ENCODE data around the gene TIMM44. TPM values are rescaled to one million over a fixed set of nuclear protein-coding genes. Genes with fewer than 3 reads are reported as not detected.

The TIMM44 gene
- polyA plus RNA-seq, 1 donor: 49.1 TPM

DNA sequence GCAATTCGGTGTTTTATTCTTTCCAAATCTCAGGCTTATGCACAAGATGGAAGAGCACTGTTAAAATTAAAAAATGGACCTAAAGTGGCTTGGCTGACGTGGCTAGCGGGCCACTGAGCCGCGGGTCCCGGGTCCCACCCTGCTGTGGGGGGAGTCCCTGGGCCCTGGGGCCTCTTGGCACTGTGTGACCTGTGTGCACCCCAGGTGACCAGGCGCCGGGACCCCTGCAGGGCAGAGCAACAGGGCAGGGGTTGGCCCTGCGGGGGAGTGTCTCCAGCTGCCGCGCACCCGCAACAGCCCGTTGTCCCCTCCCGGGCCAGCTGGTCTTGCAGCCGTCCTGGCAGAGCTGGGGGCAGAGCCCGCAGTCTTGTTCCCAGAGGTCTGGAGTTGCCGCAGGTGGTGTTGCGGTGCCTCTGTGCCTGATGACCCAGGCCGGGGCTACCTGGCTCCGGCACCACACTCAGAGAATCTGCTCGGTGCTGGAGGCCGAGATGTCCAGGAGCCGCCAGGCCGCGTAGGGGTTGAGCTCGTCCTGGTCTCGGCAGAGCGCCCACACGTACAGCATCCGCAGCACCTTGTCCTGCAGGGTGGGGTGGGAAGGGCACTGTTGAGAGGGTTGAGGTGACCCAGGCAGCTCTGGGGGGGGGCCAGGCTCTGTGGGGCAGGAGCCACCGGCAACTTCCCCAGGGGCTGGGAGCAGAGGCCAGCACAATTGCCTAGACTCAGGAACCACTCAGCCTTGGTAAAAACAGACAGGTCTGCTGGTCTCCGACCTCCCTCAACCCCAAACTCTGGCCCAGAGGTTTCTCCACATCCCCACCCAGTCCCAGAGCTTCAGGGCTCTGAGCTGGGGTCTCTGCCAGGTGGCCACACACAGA lies 16.5 kb downstream of the TIMM44 start:
- no peak for DNase-seq
- H3K36me3 ChIP-seq (ENCODE audit: control insufficient read depth, insufficient read depth, low read length): peaks cover 33% of the 10 kb centered on the region
- no peak overlapping the region for H3K4me3 ChIP-seq (ENCODE audit: low read length)
- peaks cover 4% of the 10 kb centered on the region for H3K4me1 ChIP-seq (ENCODE audit: control insufficient read depth, insufficient read depth, low read length)
- H3K27ac ChIP-seq (ENCODE audit: low read length): no peak overlapping the region
- H3K27me3 ChIP-seq (ENCODE audit: control insufficient read depth, insufficient read depth, low read length): no peaks in the 10 kb centered on the region
- peaks cover 3% of the 10 kb centered on the region for H3K9me3 ChIP-seq (ENCODE audit: control insufficient read depth, low read depth, low read length)
- no CpG with 5 or more reads among the region's 32 CpGs for WGBS (ENCODE audit: insufficient coverage, low lambda C conversion rate)

DNA sequence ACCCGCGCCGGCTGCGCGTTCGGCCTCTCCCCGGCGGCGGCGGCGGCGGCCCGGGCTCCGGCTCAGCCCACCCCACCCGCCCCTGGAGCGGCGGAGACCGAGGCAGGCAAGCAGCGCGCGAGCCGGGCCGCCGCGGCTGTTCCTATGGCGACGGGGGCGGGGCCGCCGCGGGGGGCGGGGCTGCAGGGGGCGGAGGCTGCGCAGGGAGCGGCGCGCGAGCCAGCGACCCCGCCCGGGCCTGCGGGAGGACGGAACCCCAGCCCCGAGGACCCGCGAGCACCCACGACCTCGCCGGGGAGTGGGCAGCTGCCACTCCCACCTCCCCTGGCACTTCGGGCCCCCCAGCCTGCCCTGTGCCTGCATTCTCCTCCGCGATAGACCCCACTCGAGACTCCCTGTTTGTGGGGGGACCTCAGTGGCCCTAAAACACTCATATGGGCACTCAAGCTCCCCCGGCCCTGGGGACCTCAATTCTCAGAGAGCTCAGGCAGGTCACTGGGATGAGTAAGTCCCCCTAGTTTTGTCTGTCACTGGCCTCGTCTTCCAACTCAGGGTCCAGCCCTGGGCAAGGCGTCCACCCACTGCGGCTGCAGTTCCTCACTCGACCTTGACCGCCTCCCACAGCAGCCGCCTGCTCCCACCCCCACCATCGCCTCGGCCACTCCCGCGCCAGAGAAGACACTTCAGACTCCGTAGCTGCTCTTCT lies 17.3 kb downstream of the TIMM44 start, which contains the start of gene CTXN1:
CTXN1 (minus strand) TSS at position 115 of the 706 bp plus-strand sequence. CDS start 597 bp downstream, outside the sequence.
- H3K36me3 ChIP-seq (ENCODE audit: control insufficient read depth, insufficient read depth, low read length): peaks cover 27% of the 10 kb centered on the region
- no CpG with 5 or more reads among the region's 65 CpGs for WGBS (ENCODE audit: insufficient coverage, low lambda C conversion rate)
- H3K27ac ChIP-seq (ENCODE audit: low read length): no peak within 1 kb of the TSS
- H3K27me3 ChIP-seq (ENCODE audit: control insufficient read depth, insufficient read depth, low read length): no peaks in the 10 kb centered on the region
- peak within 1 kb of the TSS; percentile 48 for H3K4me3 ChIP-seq (ENCODE audit: low read length)
- peaks cover 3% of the 10 kb centered on the region for H3K9me3 ChIP-seq (ENCODE audit: control insufficient read depth, low read depth, low read length)
- no peak for DNase-seq
- peaks cover 8% of the 10 kb centered on the region for H3K4me1 ChIP-seq (ENCODE audit: control insufficient read depth, insufficient read depth, low read length)

DNA sequence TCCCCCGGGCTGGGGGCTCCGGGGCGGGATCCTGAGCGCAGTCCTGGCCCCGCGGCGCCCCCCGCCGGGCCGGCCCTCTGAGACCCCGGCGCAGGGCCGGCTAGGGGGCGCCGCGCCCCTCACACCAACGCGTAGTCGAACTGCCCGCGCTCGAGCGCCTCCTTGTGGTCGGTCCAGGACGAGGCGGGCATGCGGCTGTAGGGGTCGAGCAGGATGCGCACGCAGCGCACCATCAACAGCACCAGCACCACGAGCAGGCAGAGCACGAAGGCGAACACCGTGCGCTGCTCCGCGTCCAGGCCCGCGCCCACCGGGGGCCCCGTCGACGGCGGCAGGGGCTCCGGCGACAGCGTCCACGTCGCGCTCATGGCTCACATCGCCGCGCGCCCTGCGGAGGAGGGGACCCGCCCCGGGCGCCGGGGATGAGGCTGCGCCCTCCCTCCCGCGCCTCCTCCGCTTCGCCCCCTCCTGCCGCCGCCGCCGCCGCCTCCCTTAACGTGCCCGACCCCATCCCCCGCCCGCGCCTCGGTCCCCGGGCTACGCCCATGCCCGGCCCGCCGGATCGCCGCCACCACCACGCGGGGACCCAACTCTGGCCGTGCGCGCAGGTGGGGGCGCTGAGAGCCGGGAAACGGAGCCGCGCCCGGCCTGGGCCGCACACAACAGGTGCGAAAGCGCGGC lies 18.2 kb downstream of the TIMM44 start:
- peaks cover 11% of the 10 kb centered on the region for H3K4me1 ChIP-seq (ENCODE audit: control insufficient read depth, insufficient read depth, low read length)
- H3K36me3 ChIP-seq (ENCODE audit: control insufficient read depth, insufficient read depth, low read length): peaks cover 20% of the 10 kb centered on the region
- no peak overlapping the region for H3K4me3 ChIP-seq (ENCODE audit: low read length)
- WGBS (ENCODE audit: insufficient coverage, low lambda C conversion rate): no CpG with 5 or more reads among the region's 98 CpGs
- peaks cover 3% of the 10 kb centered on the region for H3K9me3 ChIP-seq (ENCODE audit: control insufficient read depth, low read depth, low read length)
- no peaks in the 10 kb centered on the region for H3K27me3 ChIP-seq (ENCODE audit: control insufficient read depth, insufficient read depth, low read length)
- no peak overlapping the region for H3K27ac ChIP-seq (ENCODE audit: low read length)
- DNase-seq: peak; percentile 55 to 75

DNA sequence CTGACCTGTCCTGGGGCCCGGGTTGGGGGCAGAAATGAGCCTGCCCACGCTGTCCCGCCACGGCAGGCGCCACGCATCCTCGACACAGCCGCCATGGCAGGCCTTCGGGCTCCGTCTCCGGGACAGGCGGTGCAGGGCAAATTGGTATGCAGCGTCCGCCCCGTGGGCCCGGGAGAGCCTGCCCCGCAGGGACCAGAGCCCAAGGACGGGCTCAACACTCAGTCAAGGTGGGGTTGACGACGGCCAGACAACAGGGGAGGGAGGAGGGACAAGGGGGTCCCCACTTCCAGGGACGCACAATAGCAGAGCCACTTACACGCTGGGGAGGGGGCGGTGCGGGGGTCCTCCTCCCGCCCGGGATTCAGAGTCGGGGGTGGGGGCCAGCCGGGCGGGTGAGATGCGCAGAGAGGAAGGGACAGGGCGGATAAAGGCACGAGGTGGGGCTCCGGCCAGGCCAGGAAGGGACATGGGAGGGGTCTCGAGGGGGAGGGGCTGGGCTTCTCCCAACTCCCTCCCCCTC lies 18.8 kb downstream of the TIMM44 start:
- Histone ChIP-seq H3K4me1 (ENCODE audit: control insufficient read depth, insufficient read depth, low read length) (peaks cover 14% of the 10 kb centered on the region), H3K4me3 (ENCODE audit: low read length) (no peak overlapping the region), H3K27me3 (ENCODE audit: control insufficient read depth, insufficient read depth, low read length) (peaks cover 2% of the 10 kb centered on the region), H3K36me3 (ENCODE audit: control insufficient read depth, insufficient read depth, low read length) (peaks cover 20% of the 10 kb centered on the region), H3K9me3 (ENCODE audit: control insufficient read depth, low read depth, low read length) (peaks cover 3% of the 10 kb centered on the region), H3K27ac (ENCODE audit: low read length) (no peak overlapping the region)
- DNase-seq: no peak
- WGBS (ENCODE audit: insufficient coverage, low lambda C conversion rate): 93% methylated on average over 6 of the region's 34 CpGs

DNA sequence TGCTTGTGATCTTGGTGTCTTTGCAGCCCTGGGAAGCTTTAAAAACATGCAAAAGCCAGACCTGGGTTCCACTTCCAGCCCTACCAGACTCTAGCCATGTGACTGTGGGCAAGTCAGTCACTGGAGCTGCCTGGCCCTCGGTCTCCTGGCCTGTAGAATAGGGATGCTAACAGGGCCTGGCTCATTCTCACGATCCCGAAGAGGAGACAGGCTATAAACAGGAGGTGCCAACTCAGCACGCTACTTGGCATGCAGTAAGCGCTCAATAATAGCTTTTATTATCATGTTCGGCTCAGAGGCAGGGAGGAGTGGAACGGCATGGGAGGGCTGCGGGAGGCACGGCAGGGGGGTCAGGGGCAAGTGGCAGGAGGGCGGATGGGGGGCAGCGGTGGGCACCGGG lies 19.2 kb downstream of the TIMM44 start:
- Histone ChIP-seq H3K27ac (ENCODE audit: low read length) (no peak overlapping the region), H3K36me3 (ENCODE audit: control insufficient read depth, insufficient read depth, low read length) (peaks cover 20% of the 10 kb centered on the region), H3K9me3 (ENCODE audit: control insufficient read depth, low read depth, low read length) (peaks cover 3% of the 10 kb centered on the region), H3K4me1 (ENCODE audit: control insufficient read depth, insufficient read depth, low read length) (peaks cover 18% of the 10 kb centered on the region), H3K27me3 (ENCODE audit: control insufficient read depth, insufficient read depth, low read length) (peaks cover 7% of the 10 kb centered on the region), H3K4me3 (ENCODE audit: low read length) (no peak overlapping the region)
- DNase-seq: no peak
- no CpG with 5 or more reads among the region's 12 CpGs for WGBS (ENCODE audit: insufficient coverage, low lambda C conversion rate)

DNA sequence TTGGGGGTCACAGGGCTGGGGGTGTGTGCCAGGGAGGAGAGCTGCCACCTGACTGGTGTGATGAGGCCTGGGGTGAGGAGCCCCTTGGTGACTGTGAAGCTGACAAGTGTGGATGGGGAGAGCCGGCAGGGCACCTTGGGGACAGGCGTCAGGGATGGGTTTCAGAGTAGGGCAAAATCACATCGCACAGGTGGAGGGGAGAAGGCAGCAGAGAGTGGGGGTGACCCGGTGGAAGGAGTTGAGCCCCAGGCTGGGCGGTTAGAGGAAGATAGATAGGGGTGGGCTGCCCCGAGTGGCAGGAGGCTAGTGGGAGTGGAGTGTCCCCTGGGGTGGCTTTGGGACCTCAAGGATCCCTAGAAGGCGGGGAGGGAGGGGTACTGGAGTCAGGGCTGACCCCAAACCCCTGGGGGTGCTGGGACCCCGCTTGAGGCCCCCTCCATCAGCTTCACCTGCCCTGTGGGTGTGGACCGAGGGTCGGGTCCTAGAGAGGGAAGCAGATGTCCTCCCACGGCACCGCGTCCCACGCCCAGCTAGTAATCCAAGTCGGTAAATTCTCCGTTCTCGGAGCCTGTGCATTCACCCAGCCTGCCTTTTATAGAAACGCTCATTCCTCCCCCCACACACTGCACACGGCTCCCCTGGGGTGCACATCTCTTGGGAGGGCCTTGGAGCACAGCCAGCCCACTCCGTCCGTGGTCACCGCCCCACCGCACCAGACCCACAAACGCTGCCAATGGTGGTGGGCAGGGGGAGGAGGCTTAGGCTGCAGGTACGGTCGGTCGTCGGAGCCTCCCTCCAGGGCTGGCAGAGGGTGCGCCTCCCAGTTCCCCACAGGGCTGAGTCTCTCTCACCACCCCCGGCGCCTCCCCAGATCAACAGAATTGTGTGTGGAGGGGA lies 19.9 kb downstream of the TIMM44 start:
- no CpG with 5 or more reads among the region's 31 CpGs for WGBS (ENCODE audit: insufficient coverage, low lambda C conversion rate)
- H3K4me3 ChIP-seq (ENCODE audit: low read length): no peak overlapping the region
- peaks cover 20% of the 10 kb centered on the region for H3K36me3 ChIP-seq (ENCODE audit: control insufficient read depth, insufficient read depth, low read length)
- no peak for DNase-seq
- H3K27me3 ChIP-seq (ENCODE audit: control insufficient read depth, insufficient read depth, low read length): peaks cover 14% of the 10 kb centered on the region
- H3K27ac ChIP-seq (ENCODE audit: low read length): no peak overlapping the region
- peaks cover 23% of the 10 kb centered on the region for H3K4me1 ChIP-seq (ENCODE audit: control insufficient read depth, insufficient read depth, low read length)
- H3K9me3 ChIP-seq (ENCODE audit: control insufficient read depth, low read depth, low read length): peaks cover 3% of the 10 kb centered on the region

DNA sequence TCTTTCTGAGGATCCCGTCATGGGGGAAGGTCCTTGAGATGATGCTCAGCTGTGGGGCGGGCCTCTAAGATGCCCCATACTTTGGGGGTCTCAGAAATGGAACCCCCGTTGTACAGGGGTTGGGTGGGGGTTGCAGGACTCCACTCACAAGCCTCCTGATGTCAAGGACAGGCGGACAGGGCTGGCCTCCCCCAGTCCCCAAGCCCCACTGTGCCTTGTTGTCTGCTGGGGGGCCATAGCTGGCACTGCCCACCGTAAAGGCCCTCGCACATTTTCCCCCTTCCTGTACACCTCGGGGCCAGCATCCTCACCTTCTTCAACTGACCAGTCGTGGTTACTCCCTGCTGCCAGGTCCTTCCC lies 20.6 kb downstream of the TIMM44 start:
- Histone ChIP-seq H3K27ac (ENCODE audit: low read length) (no peak overlapping the region), H3K4me3 (ENCODE audit: low read length) (no peak overlapping the region), H3K9me3 (ENCODE audit: control insufficient read depth, low read depth, low read length) (peaks cover 3% of the 10 kb centered on the region), H3K36me3 (ENCODE audit: control insufficient read depth, insufficient read depth, low read length) (peaks cover 19% of the 10 kb centered on the region), H3K4me1 (ENCODE audit: control insufficient read depth, insufficient read depth, low read length) (peaks cover 25% of the 10 kb centered on the region), H3K27me3 (ENCODE audit: control insufficient read depth, insufficient read depth, low read length) (peaks cover 21% of the 10 kb centered on the region)
- no CpG with 5 or more reads among the region's 8 CpGs for WGBS (ENCODE audit: insufficient coverage, low lambda C conversion rate)
- DNase-seq: no peak

DNA sequence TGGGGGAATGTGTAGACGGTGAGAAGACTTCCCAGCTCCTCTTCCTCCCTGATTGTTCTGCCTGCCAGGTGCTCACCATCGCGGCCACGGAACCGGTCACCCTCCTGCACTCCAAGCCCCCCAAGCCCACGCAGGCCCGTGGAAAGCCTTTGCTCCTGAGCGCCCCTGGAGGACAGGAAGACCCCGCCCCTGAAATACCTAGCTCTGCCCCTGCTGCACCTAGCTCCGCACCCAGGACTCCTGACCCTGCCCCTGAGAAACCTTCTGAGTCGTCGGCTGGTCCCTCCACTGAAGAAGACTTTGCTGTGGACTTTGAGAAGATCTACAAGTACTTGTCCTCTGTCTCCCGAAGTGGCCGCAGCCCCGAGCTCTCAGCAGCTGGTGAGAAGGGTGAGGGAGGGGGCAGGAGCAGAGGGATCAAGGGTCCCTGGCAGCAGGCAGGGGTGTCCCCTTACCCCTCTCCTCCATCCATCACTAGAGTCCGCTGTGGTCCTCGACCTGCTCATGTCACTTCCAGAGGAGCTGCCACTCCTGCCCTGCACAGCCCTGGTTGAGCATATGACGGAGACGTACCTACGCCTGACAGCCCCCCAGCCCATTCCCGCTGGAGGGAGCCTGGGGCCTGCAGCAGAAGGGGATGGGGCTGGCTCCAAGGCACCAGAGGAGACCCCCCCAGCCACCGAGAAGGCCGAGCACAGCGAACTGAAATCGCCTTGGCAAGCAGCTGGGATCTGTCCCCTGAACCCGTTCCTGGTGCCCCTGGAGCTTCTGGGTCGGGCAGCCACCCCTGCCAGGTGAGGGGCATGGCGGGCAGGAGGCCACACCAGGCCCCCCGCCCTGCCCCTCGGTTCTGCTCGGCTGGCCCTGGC lies 21.3 kb downstream of the TIMM44 start:
- WGBS (ENCODE audit: insufficient coverage, low lambda C conversion rate): no CpG with 5 or more reads among the region's 31 CpGs
- Histone ChIP-seq H3K27ac (ENCODE audit: low read length) (no peak overlapping the region), H3K27me3 (ENCODE audit: control insufficient read depth, insufficient read depth, low read length) (peaks cover 27% of the 10 kb centered on the region), H3K4me1 (ENCODE audit: control insufficient read depth, insufficient read depth, low read length) (peaks cover 27% of the 10 kb centered on the region), H3K4me3 (ENCODE audit: low read length) (no peak overlapping the region), H3K36me3 (ENCODE audit: control insufficient read depth, insufficient read depth, low read length) (peaks cover 18% of the 10 kb centered on the region), H3K9me3 (ENCODE audit: control insufficient read depth, low read depth, low read length) (peaks cover 3% of the 10 kb centered on the region)
- DNase-seq: no peak

All from large intestine (tissue), 3 donors.